H1 (cell line): Measurements from ENCODE around the gene RCC1.

Experiments used
- CHD2 ChIP-seq: IDR thresholded peaks from 2 replicates; pipeline ENCODE4 v1.6.1; 2012; ENCODE audit warnings: low read length, improper control_type of control experiment
- EZH2 ChIP-seq: fragments of 200-600 bp; sonication (generic); IDR thresholded peaks from 2 replicates; pipeline ENCODE4 v1.7.1; 2012; ENCODE audit warnings: low read depth, mild to moderate bottlenecking, moderate library complexity, low read length, inconsistent platforms; ENCODE audit not compliant: severe bottlenecking
- POLR2A ChIP-seq, 2 experiments: IDR thresholded peaks; 1 replicate in 1 of 2; 2 replicates in 1 of 2; pipeline ENCODE4 v1.6.1; 2011; ENCODE audit warnings: low read depth in 2 of 2, low read length in 2 of 2, mild to moderate bottlenecking in 2 of 2; ENCODE audit errors: control extremely low read depth in 1 of 2
- TF ChIP-seq, protein P1 (sequence below), 3 experiments: IDR thresholded peaks; 1 replicate in 2 of 3; 2 replicates in 1 of 3; pipeline versions ENCODE4 v1.5.1 to v1.6.1; 2011; ENCODE audit warnings: low read length in 3 of 3, mild to moderate bottlenecking in 3 of 3, inconsistent platforms in 2 of 3, low read depth in 1 of 3, moderate library complexity in 1 of 3; ENCODE audit not compliant: insufficient read depth in 1 of 3; ENCODE audit errors: control extremely low read depth in 1 of 3
- TF ChIP-seq, protein P2 (sequence below): IDR thresholded peaks from 2 replicates; pipeline ENCODE4 v1.6.1; 2011; ENCODE audit warnings: low read depth, mild to moderate bottlenecking, low read length; ENCODE audit not compliant: insufficient read depth

GRCh38 chr1:28538286-28538685 is 32.4 kb downstream of the RCC1 start:
- TF ChIP-seq, protein P1, sequence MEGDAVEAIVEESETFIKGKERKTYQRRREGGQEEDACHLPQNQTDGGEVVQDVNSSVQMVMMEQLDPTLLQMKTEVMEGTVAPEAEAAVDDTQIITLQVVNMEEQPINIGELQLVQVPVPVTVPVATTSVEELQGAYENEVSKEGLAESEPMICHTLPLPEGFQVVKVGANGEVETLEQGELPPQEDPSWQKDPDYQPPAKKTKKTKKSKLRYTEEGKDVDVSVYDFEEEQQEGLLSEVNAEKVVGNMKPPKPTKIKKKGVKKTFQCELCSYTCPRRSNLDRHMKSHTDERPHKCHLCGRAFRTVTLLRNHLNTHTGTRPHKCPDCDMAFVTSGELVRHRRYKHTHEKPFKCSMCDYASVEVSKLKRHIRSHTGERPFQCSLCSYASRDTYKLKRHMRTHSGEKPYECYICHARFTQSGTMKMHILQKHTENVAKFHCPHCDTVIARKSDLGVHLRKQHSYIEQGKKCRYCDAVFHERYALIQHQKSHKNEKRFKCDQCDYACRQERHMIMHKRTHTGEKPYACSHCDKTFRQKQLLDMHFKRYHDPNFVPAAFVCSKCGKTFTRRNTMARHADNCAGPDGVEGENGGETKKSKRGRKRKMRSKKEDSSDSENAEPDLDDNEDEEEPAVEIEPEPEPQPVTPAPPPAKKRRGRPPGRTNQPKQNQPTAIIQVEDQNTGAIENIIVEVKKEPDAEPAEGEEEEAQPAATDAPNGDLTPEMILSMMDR (IDR thresholded peaks at IDR 0.05; ENCODE audit: control extremely low read depth in 1 of 3, insufficient read depth in 1 of 3, low read depth in 1 of 3, low read length in 3 of 3), result no peak
- TF ChIP-seq, protein P2, sequence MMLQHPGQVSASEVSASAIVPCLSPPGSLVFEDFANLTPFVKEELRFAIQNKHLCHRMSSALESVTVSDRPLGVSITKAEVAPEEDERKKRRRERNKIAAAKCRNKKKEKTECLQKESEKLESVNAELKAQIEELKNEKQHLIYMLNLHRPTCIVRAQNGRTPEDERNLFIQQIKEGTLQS, result no peak
- no peak for TF ChIP-seq CHD2
- no peak for TF ChIP-seq POLR2A (IDR thresholded peaks at IDR 0.05; ENCODE audit: control extremely low read depth in 1 of 2, low read depth in 2 of 2, low read length in 2 of 2)
- TF ChIP-seq EZH2, result no peak
